Right lobe of liver (tissue), 6 donors: ENCODE measurements around the gene APBA1. TPM values are rescaled to one million over a fixed set of nuclear protein-coding genes. Genes with fewer than 3 reads are reported as not detected.

Experiments
- ATAC-seq, 4 donors: fragments of 200-7000 bp; cut with Tn5 transposase; one replicate each; pipeline ENCODE4 v1.9.1; 2020; ENCODE audit warnings: mild to moderate bottlenecking in 4 of 4, moderate library complexity in 4 of 4
- DNase-seq, 3 donors: peaks; one replicate each; pipeline ENCODE4 v3.0.0-alpha.2; 2020
- H3K27ac ChIP-seq, 3 donors: fragments of 200-600 bp; one replicate each; pipeline ENCODE4 v1.8.0; 2022
- H3K27me3 ChIP-seq, 2 donors: fragments of 200-600 bp; one replicate each; pipeline ENCODE4 v1.8.0; 2022
- H3K36me3 ChIP-seq, 4 donors: fragments of 200-600 bp; sonication (generic) in 1 of 4; one replicate each; pipeline versions ENCODE4 v1.5.1 to v1.8.0; 2017 to 2022; ENCODE audit warnings: control low read depth in 1 of 4
- H3K4me1 ChIP-seq, 4 donors: fragments of 200-600 bp; sonication (generic) in 1 of 4; one replicate each; pipeline versions ENCODE4 v1.5.1 to v1.8.0; 2017 to 2022; ENCODE audit warnings: control low read depth in 1 of 4
- H3K4me3 ChIP-seq, 3 donors: fragments of 200-600 bp; one replicate each; pipeline ENCODE4 v1.8.0; 2022
- H3K9me3 ChIP-seq, 4 donors: fragments of 200-600 bp; sonication (generic) in 1 of 4; one replicate each; pipeline versions ENCODE4 v1.5.1 to v1.8.0; 2017 to 2022; ENCODE audit warnings: control low read depth in 1 of 4
- WGBS: methylation state at CpG from one replicate; pipeline ENCODE4 v1.1.6; 2018; ENCODE audit warnings: low coverage, low lambda C conversion rate; ENCODE audit not compliant: insufficient coverage; ENCODE audit errors: missing lambda C conversion rate; 5-methylcytosine and 5-hydroxymethylcytosine counted together
- intact Hi-C, 2 donors: fragments of 100-400 bp; cut with DNase I; formaldehyde crosslinking; loops; one replicate each; pipeline versions ENCODE4 v1.11.2 to v1.14.1; 2022
- total RNA-seq, 6 experiments: library from RNA; depleted of rRNA in 2 of 6; stranded (reverse); fragments of >200 nt in 2 of 6; fragmentation: NEBNext Ultra II Directional in 3 of 6; extraction: Animal tissue kit (Norgen Biotek cat#: 25700) in 3 of 6; gene quantifications; one replicate each; pipeline versions ENCODE4 v1.1.0 to v1.2.4, GENCODE V29; 2016 to 2023
- TF ChIP-seq, protein P1 (sequence below), 4 donors: fragments of 200-600 bp in 3 of 4; fragments of 450-650 bp in 1 of 4; IDR thresholded peaks; one replicate each; pipeline versions ENCODE4 v1.5.1 to v1.8.0; 2016 to 2022; ENCODE audit warnings: antibody characterized with exemption in 4 of 4, mild to moderate bottlenecking in 2 of 4
- donor health status: DM: no; HTN: yes; CAD: no.
- donor health status: DM: no; HTN: no; CAD: no.
- donor health status: DM: no; HTN: no; CAD: no.
- donor health status: DM: no; HTN: yes; CAD: no.
- donor health status: DM: no; HTN: yes; CAD: no.

Gene APBA1
- total RNA-seq, 6 experiments from 2014 or later: 6.6 to 25.5 (median 16.7) TPM

DNA sequence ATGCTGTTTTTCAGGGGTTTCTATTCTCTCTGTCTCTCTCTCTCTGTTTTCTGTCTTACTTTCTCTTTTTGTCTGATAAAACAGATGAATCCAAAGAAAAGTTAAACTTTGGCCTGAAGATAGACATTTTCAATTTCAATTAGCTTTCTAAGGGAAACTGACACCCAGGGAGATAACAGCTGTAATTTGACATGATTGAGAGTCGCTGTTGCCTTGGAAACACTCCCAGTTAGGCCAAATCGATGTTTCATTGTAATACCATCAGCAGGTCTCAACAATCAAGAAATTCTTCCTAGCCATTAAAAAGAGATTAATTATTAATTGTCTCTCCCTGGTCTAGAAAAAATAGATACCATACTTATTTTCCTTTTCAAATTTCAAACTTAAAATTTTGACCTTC, 294.2 kb downstream of the APBA1 start:
- Histone ChIP-seq H3K27ac (no peak overlapping the region), H3K4me3 (no peak overlapping the region), H3K4me1 (no peaks in the 10 kb centered on the region), H3K27me3 (no peaks in the 10 kb centered on the region), H3K36me3 (no peaks in the 10 kb centered on the region), H3K9me3 (no peaks in the 10 kb centered on the region)
- intact Hi-C loops: no loop called here
- WGBS: 72% methylated on average over 2 of the region's 2 CpGs
- TF ChIP-seq, protein P1, sequence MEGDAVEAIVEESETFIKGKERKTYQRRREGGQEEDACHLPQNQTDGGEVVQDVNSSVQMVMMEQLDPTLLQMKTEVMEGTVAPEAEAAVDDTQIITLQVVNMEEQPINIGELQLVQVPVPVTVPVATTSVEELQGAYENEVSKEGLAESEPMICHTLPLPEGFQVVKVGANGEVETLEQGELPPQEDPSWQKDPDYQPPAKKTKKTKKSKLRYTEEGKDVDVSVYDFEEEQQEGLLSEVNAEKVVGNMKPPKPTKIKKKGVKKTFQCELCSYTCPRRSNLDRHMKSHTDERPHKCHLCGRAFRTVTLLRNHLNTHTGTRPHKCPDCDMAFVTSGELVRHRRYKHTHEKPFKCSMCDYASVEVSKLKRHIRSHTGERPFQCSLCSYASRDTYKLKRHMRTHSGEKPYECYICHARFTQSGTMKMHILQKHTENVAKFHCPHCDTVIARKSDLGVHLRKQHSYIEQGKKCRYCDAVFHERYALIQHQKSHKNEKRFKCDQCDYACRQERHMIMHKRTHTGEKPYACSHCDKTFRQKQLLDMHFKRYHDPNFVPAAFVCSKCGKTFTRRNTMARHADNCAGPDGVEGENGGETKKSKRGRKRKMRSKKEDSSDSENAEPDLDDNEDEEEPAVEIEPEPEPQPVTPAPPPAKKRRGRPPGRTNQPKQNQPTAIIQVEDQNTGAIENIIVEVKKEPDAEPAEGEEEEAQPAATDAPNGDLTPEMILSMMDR (IDR thresholded peaks at IDR 0.05): no peak
- ATAC-seq (no peak), DNase-seq (no peak)

Other genes with a start within 250 kb of the APBA1 start
- 10 to 100 TPM; 21.5 to 33.3 (median 27.0) TPM for gene PTAR1, start 87.6 kb upstream of the APBA1 start, total RNA-seq
- not detected for gene CFAP95, start 148.4 kb upstream of the APBA1 start, total RNA-seq